HG02938 (cell line): ENCODE measurements around the gene RNASE1.
"Not testable (repeated sequence)": the region's sequence is repeated elsewhere in the genome, so short reads cannot be mapped to it uniquely, and the experiment has no call there.

Source experiments
- ATAC-seq: cut with Tn5 transposase; IDR thresholded peaks from one replicate; pipeline ENCODE4 v1.9.1; 2021; ENCODE audit warnings: mild to moderate bottlenecking, moderate library complexity; ENCODE audit not compliant: unreplicated experiment

RNASE1 gene

GRCh38 chr14:20775043-20775442 lies 27.6 kb downstream of the RNASE1 start:
- no peak for ATAC-seq

- no peak for ATAC-seq
These were observed 28.3 kb downstream of the RNASE1 start for GRCh38 chr14:20774258-20774824.

- ATAC-seq: no peak
These were observed 30.0 kb downstream of the RNASE1 start for GRCh38 chr14:20772650-20773049.

DNA sequence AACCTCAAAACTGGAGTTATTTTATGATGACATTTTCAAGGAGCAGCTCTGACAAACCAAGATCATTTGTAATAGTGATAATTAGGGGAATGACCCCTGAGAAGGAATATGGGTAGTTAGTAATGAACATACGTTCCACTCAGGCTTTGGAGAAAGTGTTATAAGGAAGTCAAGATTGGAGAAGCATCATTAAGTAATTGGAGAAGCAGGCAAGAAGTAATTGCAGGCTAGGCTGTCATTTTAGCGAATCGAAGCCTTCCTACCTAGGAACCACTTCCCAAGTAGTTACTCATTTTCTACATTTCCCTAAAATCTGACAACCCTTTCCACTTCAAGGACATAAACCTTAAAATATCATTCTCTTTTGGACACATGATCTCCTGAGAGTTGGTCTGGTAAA lies 33.2 kb downstream of the RNASE1 start:
- no peak for ATAC-seq

GRCh38 chr14:20768593-20768892 lies 34.1 kb downstream of the RNASE1 start:
- ATAC-seq: no peak

- no peak for ATAC-seq
These were observed 41.7 kb downstream of the RNASE1 start for GRCh38 chr14:20760950-20761349.

GRCh38 chr14:20759465-20759864 lies 43.2 kb downstream of the RNASE1 start:
- ATAC-seq: not testable (repeated sequence)

DNA sequence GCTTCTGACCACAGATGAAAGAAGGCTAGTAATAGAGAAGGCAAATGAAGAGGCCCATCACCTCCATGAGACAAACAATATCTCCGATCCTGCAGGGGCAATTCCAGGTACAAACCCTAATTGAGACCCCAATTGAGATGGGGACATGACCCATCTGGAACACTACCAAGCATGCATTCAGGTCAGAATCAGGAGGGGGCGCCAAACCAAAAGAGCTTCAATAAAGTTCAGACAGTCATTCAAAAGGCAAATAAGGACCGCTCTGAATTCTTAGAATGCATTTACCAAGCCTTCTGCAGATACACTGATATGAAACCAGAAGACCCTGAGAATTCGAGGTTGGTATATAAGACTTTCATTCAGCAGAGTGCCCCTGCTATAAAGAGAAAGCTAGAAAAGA lies 44.7 kb downstream of the RNASE1 start:
- ATAC-seq: no peak

DNA sequence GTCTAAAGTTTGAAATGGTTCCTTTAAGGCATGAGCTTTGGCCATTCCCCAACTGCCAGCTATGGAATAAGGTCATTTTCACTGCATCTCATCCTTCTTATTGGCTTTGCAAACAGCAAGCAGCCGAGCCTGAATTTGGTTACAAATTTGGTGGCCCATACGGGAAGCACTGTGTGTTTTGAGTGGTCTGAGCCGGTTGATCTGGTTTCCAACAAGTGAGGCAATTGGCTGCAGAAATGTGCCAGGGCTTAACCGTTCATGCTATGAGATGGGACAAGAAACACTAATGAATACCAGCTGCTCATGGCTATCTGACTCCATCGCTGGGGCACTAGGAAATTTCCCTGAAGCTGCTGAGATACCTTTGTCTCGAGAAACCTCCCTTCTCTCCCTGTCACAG lies 47.6 kb downstream of the RNASE1 start:
- ATAC-seq: no peak

GRCh38 chr14:20754308-20754707 lies 48.3 kb downstream of the RNASE1 start:
- ATAC-seq: no peak

GRCh38 chr14:20751963-20752562 lies 50.6 kb downstream of the RNASE1 start:
- no peak for ATAC-seq
